IMR-90 (cell line): ENCODE results near the gene IQCF6.
"Not testable (repeated sequence)": the region's sequence is repeated elsewhere in the genome, so short reads cannot be mapped to it uniquely, and the experiment has no call there.

ENCODE experiments used
- BHLHE40 ChIP-seq: fragments of 150-350 bp; IDR thresholded peaks from 2 replicates; pipeline ENCODE4 v1.6.1; 2016; ENCODE audit warnings: mild to moderate bottlenecking, low read depth, low read length
- CEBPB ChIP-seq: IDR thresholded peaks from 2 replicates; pipeline ENCODE4 v1.6.1; 2012; ENCODE audit warnings: low read depth, low read length, improper control_type of control experiment
- CHD1 ChIP-seq: IDR thresholded peaks from 2 replicates; pipeline ENCODE4 v1.6.1; 2012; ENCODE audit warnings: low read depth, low read length, improper control_type of control experiment
- CTCF ChIP-seq: conservative IDR thresholded peaks from 2 replicates; pipeline ENCODE4 v1.5.1; 2012; ENCODE audit warnings: mild to moderate bottlenecking, low read depth, low read length, improper control_type of control experiment
- FOS ChIP-seq: fragments of 150-350 bp; IDR thresholded peaks from 2 replicates; pipeline ENCODE4 v1.6.1; 2016; ENCODE audit warnings: low read depth, low read length
- MAFK ChIP-seq: IDR thresholded peaks from 2 replicates; pipeline ENCODE4 v1.6.1; 2012; ENCODE audit warnings: low read depth, low read length, improper control_type of control experiment
- MAZ ChIP-seq: IDR thresholded peaks from 2 replicates; pipeline ENCODE4 v1.6.1; 2012; ENCODE audit warnings: low read depth, mild to moderate bottlenecking, low read length, improper control_type of control experiment, moderate library complexity, borderline replicate concordance
- MXI1 ChIP-seq: IDR thresholded peaks from 2 replicates; pipeline ENCODE4 v1.6.1; 2012; ENCODE audit warnings: low read depth, mild to moderate bottlenecking, low read length, moderate library complexity, borderline replicate concordance
- NFE2L2 ChIP-seq: fragments of 150-350 bp; IDR thresholded peaks from 2 replicates; pipeline ENCODE4 v1.6.1; 2016; ENCODE audit warnings: low read depth, mild to moderate bottlenecking, low read length
- POLR2A ChIP-seq: IDR thresholded peaks from 2 replicates; pipeline ENCODE4 v1.6.1; 2012; ENCODE audit warnings: mild to moderate bottlenecking, low read depth, low read length
- RAD21 ChIP-seq: IDR thresholded peaks from 2 replicates; pipeline ENCODE4 v1.6.1; 2012; ENCODE audit warnings: low read length, improper control_type of control experiment
- RFX5 ChIP-seq: IDR thresholded peaks from 2 replicates; pipeline ENCODE4 v1.8.0; 2012; ENCODE audit warnings: low read depth, mild to moderate bottlenecking, low read length, moderate library complexity
- SMC3 ChIP-seq: fragments of 150-350 bp; IDR thresholded peaks from 2 replicates; pipeline ENCODE4 v1.6.1; 2016; ENCODE audit warnings: low read depth, mild to moderate bottlenecking, antibody characterized with exemption, low read length, moderate library complexity
- USF2 ChIP-seq: fragments of 150-350 bp; IDR thresholded peaks from 2 replicates; pipeline ENCODE4 v1.6.1; 2017; ENCODE audit warnings: mild to moderate bottlenecking, antibody characterized with exemption, low read length, low read depth

GRCh38 chr3:51753763-51754750, 25.0 kb downstream of the IQCF6 start:
- TF ChIP-seq RFX5, CTCF, POLR2A, SMC3, MXI1, BHLHE40, USF2, MAFK, CEBPB, NFE2L2, FOS, RAD21, CHD1, MAZ: not testable (repeated sequence)
